Forelimb muscle (tissue), 1 donor: ENCODE data around the gene OSBPL7. TPM values are rescaled to one million over a fixed set of nuclear protein-coding genes. Genes with fewer than 3 reads are reported as not detected.
"Not testable (repeated sequence)": the region's sequence is repeated elsewhere in the genome, so short reads cannot be mapped to it uniquely, and the experiment has no call there.

Experiments used
- DNase-seq: peaks from one replicate; pipeline ENCODE4 v3.0.0-alpha.2; 2013; ENCODE audit warnings: low read depth
- polyA plus RNA-seq: library from polyadenylated mRNA; unstranded; fragments of 120-200 nt; gene quantifications from one replicate; pipeline ENCODE4 v1.2.1, GENCODE V29; 2013; ENCODE audit not compliant: insufficient read length

Gene OSBPL7
- polyA plus RNA-seq, 1 donor, result 15.5 TPM

GRCh38 chr17:47773649-47774048, 47.9 kb downstream of the OSBPL7 start:
- not testable (repeated sequence) for DNase-seq

GRCh38 chr17:47763913-47764582, 57.5 kb downstream of the OSBPL7 start:
- no peak for DNase-seq

GRCh38 chr17:47762728-47763127, 58.9 kb downstream of the OSBPL7 start:
- DNase-seq, result no peak

GRCh38 chr17:47760409-47761140, 61.0 kb downstream of the OSBPL7 start:
- DNase-seq, result no peak

GRCh38 chr17:47757386-47757785, 64.2 kb downstream of the OSBPL7 start:
- no peak for DNase-seq

Other genes with a start within 250 kb of the OSBPL7 start
- gene KPNB1, start 171.9 kb downstream of the OSBPL7 start, polyA plus RNA-seq, result 151 TPM
- 34.0 TPM for gene TBKBP1, start 127.6 kb downstream of the OSBPL7 start, polyA plus RNA-seq
- 0.29 TPM for gene TBX21, start 88.6 kb downstream of the OSBPL7 start, polyA plus RNA-seq
- gene MRPL10, start 9.7 kb upstream of the OSBPL7 start, polyA plus RNA-seq, result 59.2 TPM
- gene LRRC46, start 9.9 kb upstream of the OSBPL7 start, polyA plus RNA-seq, result 0.81 TPM
- gene SCRN2, start 19.5 kb upstream of the OSBPL7 start, polyA plus RNA-seq, result 26.0 TPM
- 1.0 TPM for gene SP6, start 29.4 kb upstream of the OSBPL7 start, polyA plus RNA-seq
- gene SP2, start 74.4 kb upstream of the OSBPL7 start, polyA plus RNA-seq, result 13.9 TPM
- 9.7 TPM for gene PNPO, start 119.8 kb upstream of the OSBPL7 start, polyA plus RNA-seq
- 0.11 TPM for gene PRR15L, start 136.1 kb upstream of the OSBPL7 start, polyA plus RNA-seq
- 80.2 TPM for gene CDK5RAP3, start 149.3 kb upstream of the OSBPL7 start, polyA plus RNA-seq
- 42.6 TPM for gene COPZ2, start 216.0 kb upstream of the OSBPL7 start, polyA plus RNA-seq
- gene NFE2L1, start 226.6 kb upstream of the OSBPL7 start, polyA plus RNA-seq, result 272 TPM